Fibroblast of skin of left quadriceps (primary cell): ENCODE data around the gene PNMA8B.

ENCODE experiments used
- DNase-seq, 2 experiments: peaks; one replicate each; pipeline ENCODE4 v3.0.0-alpha.2; 2013; ENCODE audit warnings: low read depth in 2 of 2

PNMA8B gene

DNA sequence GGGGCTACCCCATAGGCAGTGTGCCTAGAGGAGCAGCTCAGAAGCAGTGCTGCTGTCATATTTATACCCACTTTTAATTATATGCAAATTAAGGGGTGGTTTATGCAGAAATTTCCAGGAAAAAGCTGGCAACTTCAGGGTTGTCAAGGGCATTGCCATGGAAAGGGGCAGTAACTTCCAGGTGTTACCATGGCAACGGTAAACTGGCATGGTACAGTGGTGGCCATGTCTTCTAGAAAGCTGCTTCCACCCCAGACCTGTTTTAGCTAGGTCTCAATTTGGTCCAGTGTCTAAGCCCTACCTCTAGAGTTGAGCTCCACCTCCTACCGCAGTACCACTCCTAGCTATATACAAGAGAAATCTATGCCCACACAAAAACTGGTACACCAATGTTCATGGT lies 35.6 kb downstream of the PNMA8B start:
- DNase-seq = no peak

DNA sequence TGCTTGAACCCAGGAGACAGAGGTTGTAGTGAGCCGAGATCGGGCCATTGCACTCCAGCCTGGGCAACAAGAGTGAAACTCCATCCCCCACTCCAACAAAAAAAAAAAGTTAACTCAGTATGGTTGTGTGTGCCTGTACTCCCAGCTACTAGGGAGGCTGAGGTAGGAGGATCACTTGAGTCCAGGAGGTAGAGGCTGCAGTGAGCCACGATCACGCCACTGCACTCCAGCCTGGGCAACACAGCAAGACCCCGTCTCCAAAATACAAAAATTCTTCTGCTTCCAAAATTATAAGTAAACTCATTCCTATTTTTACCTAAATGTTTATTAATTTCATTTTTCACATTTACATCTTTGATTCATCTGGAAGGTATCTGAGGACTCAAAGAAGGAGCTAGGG lies 38.7 kb downstream of the PNMA8B start:
- no peak for DNase-seq

DNA sequence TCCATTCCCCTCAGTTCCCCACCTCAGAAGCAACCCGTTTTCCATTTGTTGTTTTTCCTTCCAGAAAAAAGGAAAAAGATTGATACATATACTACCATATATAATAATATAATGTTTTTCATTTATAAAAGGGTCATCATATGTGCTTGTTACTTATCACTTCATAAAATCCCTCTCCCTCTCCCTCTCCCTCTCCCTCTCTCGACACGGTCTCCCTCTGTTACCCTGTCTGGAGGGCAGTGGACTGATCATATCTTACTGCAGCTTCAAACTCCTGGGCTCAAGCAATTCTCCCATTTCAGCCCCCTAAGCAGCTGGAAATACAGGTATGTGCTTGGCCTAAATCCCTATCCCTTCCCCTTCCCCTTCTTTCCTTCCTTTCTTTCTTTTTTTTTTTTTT lies 41.4 kb downstream of the PNMA8B start:
- DNase-seq = no peak

DNA sequence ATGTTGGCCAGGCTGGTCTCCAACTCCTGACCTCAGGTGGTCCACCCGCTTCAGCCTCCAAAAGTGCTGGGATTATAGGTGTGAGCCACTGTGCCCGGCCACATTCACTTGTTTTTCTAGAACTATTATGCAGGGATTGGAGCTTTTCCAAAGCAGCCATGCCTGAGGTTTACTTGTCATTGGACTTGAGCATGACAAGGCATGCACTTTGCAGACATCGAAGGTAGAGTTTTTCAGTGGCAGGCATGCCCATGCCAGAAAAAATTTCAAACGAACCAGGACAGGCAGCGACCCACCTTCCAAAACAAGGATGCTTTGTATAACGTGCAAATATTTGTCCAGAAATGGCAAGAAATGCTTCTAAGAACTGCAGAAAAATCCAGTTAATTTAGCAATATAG lies 42.0 kb downstream of the PNMA8B start:
- no peak for DNase-seq

DNA sequence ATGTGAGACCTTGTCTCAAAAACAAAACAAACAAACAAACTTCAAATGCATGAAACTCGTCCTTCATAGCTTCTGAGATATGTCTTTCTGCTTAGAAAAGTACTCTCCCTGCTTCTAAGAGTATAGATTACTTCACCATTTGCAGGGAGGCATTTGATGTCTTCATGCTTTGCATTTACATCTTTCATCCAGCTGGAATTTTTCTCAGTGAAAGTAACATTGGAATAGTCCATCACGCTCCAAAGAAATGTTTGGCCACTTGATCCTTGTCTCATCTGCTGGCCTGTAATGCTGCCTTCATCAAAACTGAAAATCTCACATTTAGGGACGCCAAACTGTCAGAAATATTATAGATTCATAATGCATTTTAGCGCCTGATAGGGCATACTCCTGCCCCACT lies 43.5 kb downstream of the PNMA8B start:
- DNase-seq = no peak

DNA sequence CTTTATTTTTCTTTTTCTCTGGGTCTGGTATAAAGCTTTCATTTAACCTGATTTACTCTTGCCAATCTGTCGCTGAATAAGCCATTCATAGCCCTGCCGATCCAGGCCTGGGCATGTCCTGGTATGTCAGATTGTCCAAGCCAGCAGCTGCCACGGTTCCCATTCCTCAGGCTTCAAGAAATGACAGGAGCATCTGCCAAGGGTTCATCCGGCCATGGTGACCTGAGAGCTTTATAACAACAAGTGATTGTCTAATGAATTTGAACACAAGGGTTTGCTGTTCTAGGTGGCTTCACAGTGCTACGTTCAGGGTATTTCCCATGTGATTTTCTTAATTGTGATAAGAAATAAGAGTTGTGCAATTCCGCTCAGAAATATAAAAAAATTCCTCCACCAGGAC lies 44.3 kb downstream of the PNMA8B start:
- no peak for DNase-seq

DNA sequence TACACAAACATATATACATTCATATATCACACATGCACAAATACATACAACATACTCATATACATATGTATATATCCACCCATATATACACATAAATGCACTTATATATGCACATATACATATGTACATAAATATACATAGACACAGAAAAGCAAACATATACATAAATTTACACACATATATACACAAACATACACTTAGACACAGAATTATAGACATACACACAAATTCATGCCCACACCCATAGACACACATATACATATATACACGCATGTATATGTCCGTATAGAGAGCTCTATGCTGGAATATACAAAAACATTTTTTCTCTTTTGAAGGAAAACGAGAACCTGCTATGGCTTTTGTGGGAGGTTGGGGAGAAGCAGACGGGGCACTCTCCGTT lies 44.9 kb downstream of the PNMA8B start:
- DNase-seq = no peak

DNA sequence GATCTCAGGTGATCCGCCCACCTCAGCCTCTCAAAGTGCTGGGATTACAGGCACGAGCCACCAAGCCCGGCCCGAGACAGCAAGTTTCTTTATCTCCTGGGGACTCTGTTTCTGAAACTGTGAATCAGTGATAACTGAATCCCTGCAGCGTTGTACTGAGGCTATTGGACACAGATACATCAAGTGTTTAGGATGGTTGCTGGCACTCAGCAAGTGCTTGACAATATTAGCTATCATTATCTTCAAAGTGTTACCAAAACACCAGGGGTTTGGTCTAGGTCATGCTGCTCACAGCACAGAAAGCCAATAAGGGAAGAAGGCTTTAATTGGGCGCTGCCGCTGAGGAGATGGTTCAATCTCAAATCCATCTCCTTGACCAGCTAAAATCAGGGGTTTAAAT lies 46.4 kb downstream of the PNMA8B start:
- no peak for DNase-seq

DNA sequence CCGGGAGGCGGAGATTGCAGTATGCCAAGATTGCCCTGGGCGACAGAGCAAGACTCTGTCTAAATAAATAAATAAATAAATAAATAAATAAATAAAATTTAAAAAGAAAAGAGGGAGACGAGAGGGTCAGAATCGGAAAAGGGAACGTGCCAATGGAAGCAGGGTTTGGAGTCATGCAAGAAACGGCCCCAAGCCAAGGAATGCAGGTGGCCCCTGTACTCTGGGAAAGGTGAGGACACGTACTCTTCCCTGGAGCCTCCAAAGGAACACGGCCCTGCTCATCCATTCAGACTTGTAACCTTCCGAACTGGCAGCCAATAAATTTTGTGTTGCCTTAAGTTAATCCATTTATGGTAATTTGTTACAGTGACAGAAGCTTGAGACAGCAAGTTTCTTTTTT lies 47.1 kb downstream of the PNMA8B start:
- DNase-seq = no peak

DNA sequence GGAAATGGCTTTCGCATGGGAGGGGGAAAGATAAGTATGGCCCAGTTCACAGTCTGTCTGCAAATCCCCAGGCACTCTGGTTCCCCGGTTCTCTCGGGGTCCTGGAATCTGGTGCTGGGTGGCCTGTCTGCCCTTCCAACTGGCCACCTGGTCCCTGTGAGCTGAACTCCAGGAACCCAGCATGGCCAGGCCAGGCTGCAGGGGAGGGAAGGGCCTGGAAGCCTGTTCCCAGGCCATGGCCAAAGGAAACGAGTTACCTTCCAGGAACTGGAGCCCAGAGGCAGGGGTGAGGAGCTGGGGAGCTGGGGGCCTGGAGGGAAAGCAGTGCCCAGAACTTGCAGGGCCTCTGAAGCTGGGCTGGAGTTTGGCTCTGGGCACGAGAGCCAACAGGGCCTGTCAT lies 47.8 kb downstream of the PNMA8B start:
- no peak for DNase-seq

DNA sequence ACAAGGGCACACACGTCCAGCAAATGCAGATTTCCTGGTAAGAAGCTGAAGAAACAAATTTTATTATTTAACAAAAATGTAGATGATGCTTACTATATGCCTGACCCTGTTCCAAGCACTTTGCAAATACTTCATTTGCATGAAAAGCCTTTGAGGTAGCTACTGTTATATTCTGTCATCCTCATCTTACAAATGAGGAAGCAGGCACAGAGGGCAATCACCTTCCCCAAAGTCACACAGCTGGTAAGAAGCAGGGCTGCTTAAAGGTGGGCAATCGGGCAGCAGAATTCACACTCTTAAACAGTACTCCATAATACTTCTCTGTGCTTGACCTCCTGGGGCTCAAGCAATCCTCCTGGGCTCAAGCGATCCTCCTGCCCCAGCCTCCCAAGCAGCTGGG lies 48.7 kb downstream of the PNMA8B start:
- DNase-seq = no peak

DNA sequence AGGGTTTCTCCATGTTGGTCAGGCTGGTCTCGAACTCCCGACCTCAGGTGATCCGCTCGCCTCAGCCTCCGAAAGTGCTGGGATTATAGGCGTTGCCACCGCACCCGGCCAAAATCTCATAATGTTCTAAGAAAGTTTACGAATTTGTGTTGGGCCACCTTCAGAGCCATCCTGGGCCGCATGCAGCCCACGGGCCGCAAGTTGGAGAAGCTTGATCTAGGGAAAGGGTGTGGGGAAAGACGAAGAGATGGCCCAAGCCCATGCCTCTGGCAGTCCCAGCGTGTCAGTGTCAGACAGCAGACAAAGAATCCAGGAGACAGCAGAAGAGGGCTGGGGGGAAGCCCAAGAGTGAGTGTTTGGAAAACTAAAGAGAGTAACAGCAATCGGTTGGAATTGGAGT lies 49.6 kb downstream of the PNMA8B start:
- no peak for DNase-seq

DNA sequence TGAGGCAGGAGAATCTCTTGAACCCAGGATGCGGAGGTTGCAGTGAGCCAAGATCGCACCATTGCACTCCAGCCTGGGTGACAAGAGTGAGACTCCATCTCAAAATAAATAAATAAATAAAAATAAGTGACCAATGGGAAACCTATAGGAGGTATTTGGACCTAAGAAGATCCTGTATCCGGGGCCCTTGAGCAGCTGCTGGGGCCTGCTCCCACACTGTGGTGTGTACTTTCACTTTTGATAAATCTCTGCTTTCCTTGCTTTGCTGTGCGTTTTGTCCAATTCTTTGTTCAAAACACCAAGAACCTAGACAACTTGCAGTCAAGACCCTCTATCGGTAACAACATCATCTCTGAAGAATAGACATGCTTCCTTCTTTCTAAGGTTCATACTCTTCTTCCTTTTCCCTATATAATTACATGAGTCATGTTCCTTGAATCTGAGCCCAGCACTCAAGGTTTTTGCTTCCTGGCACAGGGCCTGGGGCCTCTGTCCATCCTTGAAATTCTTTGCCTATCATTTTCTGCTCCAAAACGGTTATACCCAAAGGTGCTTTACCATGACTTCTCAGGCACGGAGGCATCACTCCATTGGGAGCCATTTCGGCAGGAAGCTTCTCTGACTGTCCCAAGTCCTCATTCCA lies 52.7 kb downstream of the PNMA8B start:
- peak; percentile 60 to 61 for DNase-seq

DNA sequence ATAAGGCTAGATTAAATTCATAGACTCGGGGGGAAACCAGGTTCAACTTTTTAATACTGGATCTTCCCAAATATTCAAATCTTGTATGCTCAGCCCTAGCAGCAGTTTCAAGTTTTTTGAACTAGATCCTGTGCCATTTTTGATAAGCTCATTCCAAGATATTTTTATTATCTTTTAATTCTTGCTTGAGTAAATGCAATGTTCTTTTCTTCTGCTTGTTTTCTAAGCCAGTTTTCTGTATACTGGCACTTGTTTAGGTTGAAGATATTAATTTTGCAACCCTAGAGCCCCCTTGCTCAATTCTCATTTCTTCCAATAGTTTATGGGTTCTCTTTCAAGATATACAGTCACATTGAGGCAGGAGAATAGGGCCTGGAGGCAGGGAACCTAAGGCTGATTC lies 53.8 kb downstream of the PNMA8B start:
- DNase-seq = no peak
